Urothelium cell line (cell line): ENCODE data around the gene SLC45A3.
"Not testable (repeated sequence)": the region's sequence is repeated elsewhere in the genome, so short reads cannot be mapped to it uniquely, and the experiment has no call there.

Source experiments
- DNase-seq: peaks from one replicate; pipeline ENCODE4 v3.0.0; 2011; ENCODE audit warnings: low spot score, mixed read lengths
- FAIRE-seq: peaks from 2 replicates; lab custom pipeline; 2011; peaks lifted over from hg19 to GRCh38; lab: Jason Lieb, UNC

The SLC45A3 gene

GRCh38 chr1:205639567-205639966 lies 40.7 kb downstream of the SLC45A3 start:
- FAIRE-seq: no peak
- no peak for DNase-seq

- DNase-seq (no peak), FAIRE-seq (no peak)
Measured at GRCh38 chr1:205637854-205638468, 42.3 kb downstream of the SLC45A3 start.

- FAIRE-seq (no peak), DNase-seq (no peak)
Measured at GRCh38 chr1:205636732-205637131, 43.6 kb downstream of the SLC45A3 start.

GRCh38 chr1:205636138-205636530 lies 44.2 kb downstream of the SLC45A3 start:
- DNase-seq, FAIRE-seq: not testable (repeated sequence)

DNA sequence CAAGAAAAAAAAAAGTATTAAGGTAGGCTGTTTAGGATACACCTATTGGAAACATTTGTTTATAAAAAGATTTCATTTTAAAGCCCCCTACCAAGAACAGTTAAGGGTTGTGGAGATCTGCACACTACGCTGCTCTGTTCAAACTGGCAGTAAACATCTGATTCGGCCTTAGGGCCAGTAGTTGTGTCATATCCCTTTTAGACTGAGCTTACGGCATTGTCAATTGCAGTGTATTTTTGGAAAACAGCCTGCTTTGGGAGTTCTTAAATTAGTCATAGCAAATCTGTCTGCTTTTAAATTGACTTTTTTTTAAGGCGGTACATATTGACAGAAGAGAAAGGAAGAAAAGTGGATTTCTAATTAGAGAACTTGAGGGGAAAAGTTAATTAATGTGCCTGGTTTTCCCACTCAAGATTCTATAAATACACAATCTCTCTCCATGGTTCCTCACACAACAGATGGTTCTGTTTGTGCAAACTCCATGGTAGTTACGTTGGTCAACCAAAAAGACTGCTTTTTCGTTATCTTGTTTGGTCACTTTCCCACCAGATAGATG lies 46.8 kb downstream of the SLC45A3 start:
- no peak for DNase-seq
- no peak for FAIRE-seq

DNA sequence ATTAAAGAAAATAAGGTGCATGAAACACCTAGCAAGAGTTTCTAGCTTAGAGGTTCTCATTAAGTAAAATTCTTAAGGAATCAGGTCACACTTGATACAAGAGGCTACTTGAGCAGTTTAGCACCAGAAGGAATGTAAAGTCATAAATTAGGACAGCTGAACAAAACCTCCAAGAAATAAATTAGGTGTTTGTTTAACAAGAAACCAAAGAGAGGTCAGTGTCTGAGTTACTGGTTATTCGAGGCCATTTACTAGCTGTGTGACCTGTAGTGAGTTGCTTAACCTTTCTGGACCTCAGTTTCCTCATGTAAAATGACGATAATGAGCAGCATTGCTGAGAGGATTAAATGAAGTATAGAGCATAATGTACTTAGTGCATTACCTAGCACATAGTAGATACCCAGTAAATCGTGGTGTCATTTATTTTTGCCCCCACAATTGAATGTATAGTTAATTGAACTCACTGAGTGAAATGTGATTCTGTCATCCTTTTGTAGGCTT lies 47.6 kb downstream of the SLC45A3 start:
- no peak for DNase-seq
- FAIRE-seq: no peak

DNA sequence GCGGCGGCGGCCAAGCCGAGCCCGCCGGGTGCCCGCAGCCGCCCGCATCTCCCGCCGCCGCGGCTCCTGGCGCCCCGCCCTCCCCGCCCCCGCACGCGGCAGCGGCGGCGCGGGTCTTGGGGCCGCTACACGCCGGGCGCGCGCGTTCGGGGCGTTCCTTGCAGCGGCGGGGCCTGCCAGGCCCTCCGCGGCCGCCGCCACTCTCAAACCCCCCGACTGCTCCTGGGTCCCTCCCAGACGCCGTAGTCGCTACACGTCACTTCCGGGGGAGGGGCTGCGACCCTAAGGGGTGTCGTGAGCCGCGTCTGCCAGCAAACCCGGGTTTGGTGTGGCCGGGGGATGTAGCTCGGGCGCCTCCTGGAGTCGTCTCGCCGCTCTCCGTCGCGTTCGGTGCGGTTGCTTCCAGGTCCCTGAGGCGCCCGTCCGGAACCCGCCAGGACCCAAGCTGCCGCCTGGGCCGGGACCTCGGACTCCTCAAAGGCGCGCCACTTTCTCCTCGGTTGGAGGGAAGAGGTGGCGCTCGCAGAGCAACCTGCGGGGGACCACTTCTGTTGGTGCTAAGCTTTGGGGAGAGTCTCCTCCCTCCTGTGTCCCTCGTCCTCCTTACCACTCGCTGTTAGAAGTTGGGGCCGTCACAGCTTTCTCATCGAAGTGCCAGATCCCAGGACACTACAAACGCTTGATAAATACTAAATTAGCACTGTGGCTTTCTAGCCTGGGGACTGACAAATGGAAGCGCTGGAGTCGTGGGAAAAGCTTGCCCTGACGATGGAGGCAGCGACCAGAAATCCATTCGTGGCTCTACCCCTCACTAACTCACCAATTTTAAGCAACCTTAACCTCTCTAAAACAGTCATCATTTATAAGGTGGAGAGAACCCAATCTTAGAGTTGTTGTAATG lies 48.3 kb downstream of the SLC45A3 start, which contains the start of gene ELK4:
Gene ELK4, minus strand, starts transcription at position 244 of the 901 bp plus-strand sequence. CDS start 8,129 bp downstream, outside the sequence.
- DNase-seq: peak; percentile 98
- FAIRE-seq: peak; percentile 32

GRCh38 chr1:205631010-205631767 lies 49.1 kb downstream of the SLC45A3 start:
- no peak for FAIRE-seq
- peak; percentile 91 for DNase-seq

DNA sequence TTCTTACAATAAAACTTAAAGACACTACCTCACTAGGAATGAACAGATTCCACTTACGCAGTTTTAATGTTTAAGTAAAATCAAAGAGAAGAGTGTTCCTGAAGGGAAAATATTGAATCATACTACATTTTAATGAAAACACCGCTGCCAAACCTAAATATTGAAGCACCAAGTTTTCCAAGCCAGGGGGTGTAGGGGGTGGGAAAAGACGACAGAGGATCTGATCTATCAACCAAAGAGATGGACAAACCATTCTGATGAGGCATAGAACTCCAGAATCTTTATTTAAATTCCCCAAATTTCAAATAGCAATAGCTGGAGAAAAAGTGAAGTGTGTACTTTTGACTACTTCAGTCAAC lies 49.7 kb downstream of the SLC45A3 start:
- DNase-seq: no peak
- no peak for FAIRE-seq

GRCh38 chr1:205630241-205630640 lies 50.1 kb downstream of the SLC45A3 start:
- DNase-seq (no peak), FAIRE-seq (no peak)

DNA sequence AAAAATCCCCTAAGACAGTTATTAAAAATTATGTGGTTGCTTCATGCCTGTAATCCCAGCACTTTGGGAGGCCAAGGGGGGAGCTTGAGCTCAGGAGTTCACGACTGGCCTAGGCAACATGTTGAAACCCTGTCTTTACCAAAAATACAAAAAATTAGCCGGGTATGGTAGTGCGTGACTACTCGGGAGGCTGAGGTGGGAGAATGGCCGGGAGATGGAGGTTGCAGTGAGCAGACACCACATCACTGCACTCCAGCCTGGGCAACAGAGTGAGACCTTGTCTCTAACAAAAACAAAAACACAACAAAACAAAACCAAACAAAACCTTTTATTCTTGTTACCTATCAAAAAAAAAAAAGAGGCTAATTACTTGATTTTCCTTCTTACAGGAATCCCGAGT lies 50.6 kb downstream of the SLC45A3 start:
- FAIRE-seq: no peak
- DNase-seq: no peak

DNA sequence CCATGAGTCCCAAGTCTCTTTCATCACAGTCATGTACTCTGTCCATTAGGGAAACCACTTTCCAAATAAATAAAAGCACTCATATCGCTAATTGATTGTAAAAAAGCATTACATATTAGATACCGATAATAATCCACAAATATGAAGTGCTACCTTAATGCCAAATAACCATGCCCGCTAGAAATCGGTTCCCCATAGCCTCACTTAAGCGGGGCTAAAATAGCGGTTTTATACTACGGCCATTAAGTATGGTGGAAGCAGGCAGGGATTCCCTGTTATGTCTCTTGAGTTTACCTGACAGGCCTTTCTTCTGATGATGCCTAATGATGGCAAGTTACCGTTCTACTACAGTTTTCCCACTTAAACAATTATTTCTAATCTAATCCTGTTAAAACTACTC lies 52.4 kb downstream of the SLC45A3 start:
- FAIRE-seq: no peak

DNA sequence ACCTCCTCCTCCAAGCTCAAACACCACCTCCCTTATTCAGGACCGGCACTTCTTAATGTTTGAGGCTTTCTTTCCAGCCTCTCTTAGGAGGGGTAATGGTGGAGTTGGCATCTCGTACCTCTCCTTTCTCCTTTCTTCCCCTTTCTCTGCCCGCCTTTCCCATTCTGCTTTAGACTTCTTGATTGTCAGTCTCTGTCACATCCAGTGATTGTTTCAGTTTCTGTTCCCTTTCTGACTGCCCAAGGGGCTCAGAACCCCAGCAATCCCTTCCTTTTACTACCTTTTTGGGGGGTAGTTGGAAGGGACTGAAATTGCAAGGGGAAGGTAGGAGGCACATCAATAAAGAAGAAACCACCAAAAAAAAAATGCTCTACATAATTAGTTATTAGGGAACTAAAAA lies 54.1 kb downstream of the SLC45A3 start:
- DNase-seq (no peak), FAIRE-seq (no peak)

More for the DNA sequence above, 52.4 kb downstream of the SLC45A3 start:
- no peak for DNase-seq

DNA sequence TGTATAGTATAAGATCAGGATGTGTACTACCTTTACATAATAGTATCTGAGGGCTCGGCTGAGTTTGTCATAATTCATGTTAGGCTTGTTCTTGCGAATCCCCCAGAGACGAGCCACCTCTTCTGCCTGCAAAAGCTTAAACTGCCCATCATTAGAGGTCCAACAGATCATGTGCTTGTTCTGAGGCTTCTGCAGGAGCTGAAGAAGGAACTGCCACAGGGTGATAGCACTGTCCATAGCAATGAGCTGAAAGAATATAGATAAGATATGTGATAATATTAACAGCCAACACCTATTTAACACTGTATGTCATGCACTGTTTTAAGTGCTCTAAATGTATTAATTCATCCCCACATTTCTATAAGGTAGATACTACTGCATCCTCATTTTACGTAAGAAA lies 56.7 kb downstream of the SLC45A3 start:
- DNase-seq (no peak), FAIRE-seq (no peak)

DNA sequence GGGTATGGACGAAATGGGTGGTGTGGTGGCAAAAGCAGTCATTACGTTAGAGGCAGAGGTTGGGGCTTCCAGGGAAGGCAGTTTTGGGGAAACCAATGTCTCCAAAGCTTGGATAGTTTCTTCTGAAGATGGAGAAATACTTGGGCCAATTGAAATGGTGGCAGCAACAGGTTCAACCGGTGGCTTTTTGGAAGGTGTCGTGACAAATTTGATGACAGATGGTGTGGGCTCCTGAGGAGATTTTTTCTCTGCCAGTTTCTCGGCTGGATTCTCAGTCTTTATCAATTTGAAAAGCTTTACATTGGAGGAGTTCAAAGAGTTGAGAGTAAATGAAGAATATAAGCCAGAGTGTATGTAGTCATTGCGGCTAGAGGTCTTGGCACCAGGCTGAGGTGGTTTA lies 60.0 kb downstream of the SLC45A3 start:
- no peak for DNase-seq
- no peak for FAIRE-seq

DNA sequence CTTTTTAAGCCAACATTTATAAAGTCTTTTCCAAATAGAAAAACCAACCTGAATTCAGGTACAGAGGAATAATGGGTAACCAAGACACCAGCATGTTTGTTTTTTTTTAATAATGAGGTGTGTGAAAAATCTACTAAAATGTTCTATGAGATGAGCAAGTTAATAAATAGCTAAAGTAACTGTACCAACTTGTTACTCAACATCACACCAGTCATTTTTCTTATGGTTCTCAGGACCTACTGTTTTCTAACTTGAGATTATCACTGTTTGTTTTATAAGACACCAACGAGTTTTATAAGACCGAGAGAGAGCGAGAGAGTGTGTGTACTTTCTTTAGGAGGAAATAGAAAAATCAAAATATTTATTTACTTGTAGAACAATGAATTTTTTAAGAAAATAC lies 60.9 kb downstream of the SLC45A3 start:
- DNase-seq (no peak), FAIRE-seq (no peak)

- DNase-seq (no peak), FAIRE-seq (no peak)
Measured at GRCh38 chr1:205616563-205617293, 63.6 kb downstream of the SLC45A3 start.

DNA sequence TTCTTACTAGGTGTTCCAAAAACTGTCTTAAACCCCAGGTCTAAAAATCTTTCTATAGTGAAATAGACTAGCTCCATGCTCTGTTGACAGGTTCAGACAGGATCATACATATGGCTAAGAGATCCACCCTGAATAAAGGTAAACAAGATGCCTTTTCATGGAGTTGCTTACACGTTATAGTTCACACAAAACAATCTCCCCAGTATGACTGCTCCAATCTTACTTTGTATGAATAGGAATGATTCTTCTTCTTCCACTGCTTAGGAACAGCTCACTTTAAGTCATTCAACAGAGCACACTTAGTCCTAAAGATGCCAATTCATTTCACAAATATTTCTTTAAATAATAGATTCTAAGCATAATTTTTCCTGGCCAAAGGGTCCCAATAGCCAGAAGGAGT lies 64.5 kb downstream of the SLC45A3 start:
- DNase-seq (no peak), FAIRE-seq (no peak)

GRCh38 chr1:205613854-205614412 lies 66.4 kb downstream of the SLC45A3 start:
- FAIRE-seq (no peak), DNase-seq (no peak)

- DNase-seq (no peak), FAIRE-seq (no peak)
Measured at GRCh38 chr1:205612556-205612955, 67.8 kb downstream of the SLC45A3 start.
